NCI-H460 (cell line): ENCODE measurements around the gene ABCA9. TPM values are rescaled to one million over a fixed set of nuclear protein-coding genes. Genes with fewer than 3 reads are reported as not detected.
"Not testable (repeated sequence)": the region's sequence is repeated elsewhere in the genome, so short reads cannot be mapped to it uniquely, and the experiment has no call there.

Experiments used
- DNase-seq: peaks from one replicate; pipeline ENCODE4 v3.0.0-alpha.2; 2016; ENCODE audit warnings: low read depth; ENCODE audit errors: extremely low read depth
- total RNA-seq: library from RNA; depleted of rRNA; stranded (reverse); fragments of >200 nt; shearing (Covaris generic); gene quantifications from 2 replicates; pipeline ENCODE4 v1.2.3, GENCODE V29; 2014

The ABCA9 gene
- total RNA-seq, 1 experiment from 2014 or later: 0.02 TPM

GRCh38 chr17:69043098-69043734 lies 17.5 kb downstream of the ABCA9 start:
- no peak for DNase-seq

GRCh38 chr17:69042308-69042707 lies 18.4 kb downstream of the ABCA9 start:
- no peak for DNase-seq

- no peak for DNase-seq
Observed at GRCh38 chr17:69031839-69032238, 28.9 kb downstream of the ABCA9 start.

DNA sequence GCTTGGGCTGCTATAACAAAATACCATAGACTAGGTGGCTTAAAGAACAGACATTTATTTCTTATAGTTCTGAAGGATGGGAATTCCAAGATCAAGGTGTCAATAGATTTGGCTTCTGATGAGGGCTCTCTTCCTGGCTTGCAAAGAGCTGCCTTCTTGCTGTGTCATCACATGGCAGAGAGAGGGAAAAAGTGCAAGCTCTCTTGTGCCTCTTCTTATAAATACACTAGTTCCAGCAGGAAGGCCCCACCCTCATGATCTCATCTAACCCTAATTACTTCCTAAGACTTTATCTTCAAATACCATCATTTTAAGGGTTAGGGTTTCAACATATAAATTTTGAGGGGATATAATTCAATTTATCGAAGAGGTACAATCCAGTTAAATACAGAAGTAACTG lies 30.6 kb downstream of the ABCA9 start:
- DNase-seq: no peak

DNA sequence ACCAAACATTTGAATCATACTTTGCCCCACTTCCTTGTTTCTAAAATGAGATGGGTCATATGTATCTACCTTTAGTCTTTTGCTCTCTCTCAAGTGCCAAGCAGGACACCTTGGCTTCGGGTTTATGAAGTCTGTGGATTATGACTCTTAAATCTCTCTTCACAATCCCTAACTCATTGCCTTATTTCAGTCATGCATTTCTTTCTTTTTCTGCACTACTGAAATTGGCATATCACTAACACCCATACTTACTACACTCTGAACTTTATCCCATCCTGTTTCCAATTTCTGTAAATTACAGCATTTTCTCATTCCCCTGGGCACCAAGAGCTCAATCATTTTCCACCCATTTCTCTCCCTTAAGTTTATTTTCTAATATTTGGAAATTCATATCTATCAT lies 42.0 kb downstream of the ABCA9 start:
- DNase-seq: no peak

DNA sequence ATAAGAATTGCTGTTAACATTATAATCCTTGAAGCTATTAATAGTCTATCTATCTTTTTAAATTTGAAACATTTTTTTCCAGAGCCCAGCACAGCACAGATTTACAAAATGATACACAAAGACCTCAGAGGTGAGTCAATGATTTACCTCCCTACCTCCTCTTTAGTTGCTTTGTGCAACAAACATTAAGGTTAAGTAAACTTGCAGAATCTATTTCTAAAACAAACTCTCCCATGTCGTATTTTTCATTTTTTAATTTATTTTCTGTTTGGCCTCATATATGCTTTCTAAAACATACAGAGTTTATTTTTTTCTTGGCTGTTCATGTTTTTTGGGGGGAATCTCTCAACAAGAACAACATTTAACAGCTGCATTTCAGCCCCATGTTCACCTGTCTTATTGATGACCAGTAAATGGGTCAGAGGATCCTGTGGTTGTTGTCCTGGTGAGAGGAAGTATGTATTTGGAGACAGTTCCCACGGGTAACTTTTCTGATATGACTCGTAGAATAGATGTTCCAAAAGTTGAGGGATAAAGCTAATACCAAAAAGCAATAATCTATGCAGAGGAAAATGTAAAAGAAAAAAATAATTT lies 42.6 kb downstream of the ABCA9 start:
- DNase-seq: no peak

DNA sequence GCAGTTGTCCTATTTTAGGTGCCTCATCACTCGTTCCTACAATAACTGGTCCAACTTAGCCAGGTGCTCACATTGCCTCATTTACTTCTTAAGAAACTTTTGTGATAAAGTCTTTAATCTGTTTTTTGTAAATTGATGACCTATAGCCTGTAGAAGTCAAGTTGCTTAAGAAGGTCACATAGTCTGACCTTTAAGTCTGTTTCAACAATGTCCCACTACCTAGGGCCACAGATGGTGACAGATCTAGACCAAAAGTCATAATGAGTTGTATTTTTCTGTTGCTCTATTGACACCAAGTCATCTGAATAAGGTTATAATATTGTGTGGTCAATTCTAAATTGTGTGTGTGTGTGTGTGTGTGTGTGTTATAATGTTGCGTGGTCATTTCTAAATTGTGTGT lies 45.1 kb downstream of the ABCA9 start:
- no peak for DNase-seq

DNA sequence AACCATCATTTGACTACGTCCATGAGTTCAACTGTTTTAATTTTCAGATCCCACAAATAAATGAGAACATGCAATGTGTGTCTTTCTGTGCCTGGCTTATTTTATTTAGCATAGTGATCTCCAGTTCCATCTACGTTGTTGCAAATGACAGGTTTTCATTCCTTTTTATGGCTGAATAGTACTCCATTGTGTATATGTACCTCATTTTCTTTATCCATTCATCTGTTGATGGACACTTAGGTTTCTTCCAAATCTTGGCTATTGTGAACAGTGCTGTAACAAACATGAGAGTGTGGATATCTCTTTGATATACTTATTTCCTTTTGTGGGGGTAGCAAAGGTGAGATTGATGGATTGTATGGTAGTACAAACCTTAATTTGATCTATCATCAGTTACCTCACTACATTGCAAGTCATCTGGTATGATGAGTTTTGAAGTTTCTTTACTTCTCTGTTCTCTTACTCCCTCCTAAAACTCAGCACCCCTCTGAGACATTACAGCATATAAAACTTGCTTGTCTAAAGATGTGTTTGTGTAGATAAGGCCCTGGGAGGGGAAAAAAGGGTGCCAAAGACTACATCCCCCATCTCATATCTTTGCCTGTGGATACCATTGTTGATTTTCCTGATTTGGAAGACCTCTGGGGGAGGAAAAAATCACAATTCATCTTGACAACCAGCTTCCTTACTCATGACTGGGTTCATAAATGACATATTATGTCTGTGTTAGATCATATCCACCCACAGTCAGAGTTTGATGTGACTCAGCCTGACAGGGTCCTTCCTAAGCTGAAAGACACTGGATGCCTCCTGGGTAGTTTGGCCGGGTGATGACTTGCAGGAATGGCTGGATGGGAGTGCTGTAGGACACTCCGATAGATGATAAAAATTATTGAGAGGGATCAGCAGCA lies 47.6 kb downstream of the ABCA9 start:
- no peak for DNase-seq

GRCh38 chr17:69009930-69010329 lies 50.8 kb downstream of the ABCA9 start:
- DNase-seq: no peak

DNA sequence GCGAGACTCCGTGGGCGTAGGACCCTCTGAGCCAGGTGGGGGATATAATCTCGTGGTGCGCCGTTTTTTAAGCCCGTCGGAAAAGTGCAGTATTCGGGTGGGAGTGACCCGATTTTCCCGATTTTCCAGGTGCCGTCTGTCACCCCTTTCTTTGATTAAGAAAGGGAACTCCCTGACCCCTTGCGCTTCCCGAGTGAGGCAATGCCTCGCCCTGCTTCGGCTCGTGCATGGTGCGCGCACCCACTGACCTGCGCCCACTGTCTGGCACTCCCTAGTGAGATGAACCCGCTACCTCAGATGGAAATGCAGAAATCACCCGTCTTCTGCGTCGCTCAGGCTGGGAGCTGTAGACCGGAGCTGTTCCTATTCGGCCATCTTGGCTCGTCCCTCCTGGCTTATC lies 56.0 kb downstream of the ABCA9 start:
- not testable (repeated sequence) for DNase-seq

GRCh38 chr17:68999743-69000142 lies 61.0 kb downstream of the ABCA9 start:
- DNase-seq: not testable (repeated sequence)

- no peak for DNase-seq
Observed at GRCh38 chr17:68993112-68993511, 67.6 kb downstream of the ABCA9 start.

DNA sequence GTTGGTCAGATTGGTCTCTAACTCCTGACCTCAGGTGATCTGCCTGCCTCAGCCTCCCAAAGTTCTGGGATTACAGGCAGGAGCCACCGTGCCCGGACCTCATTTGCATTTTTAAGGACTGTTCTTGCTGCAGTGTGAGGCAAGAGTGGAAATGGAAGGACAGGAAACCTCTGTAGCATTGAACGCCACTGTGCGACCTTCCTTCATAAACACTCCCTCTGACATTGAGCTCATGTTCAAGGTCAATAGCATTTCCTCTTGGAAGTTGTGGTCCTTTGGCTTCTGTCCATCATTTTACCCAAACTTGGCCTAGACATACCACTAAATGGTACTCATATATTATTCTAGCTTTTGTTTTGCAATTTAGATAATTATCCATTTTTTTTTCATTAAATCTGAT lies 72.8 kb downstream of the ABCA9 start:
- no peak for DNase-seq

- no peak for DNase-seq
Observed at GRCh38 chr17:68981288-68981687, 79.4 kb downstream of the ABCA9 start.

DNA sequence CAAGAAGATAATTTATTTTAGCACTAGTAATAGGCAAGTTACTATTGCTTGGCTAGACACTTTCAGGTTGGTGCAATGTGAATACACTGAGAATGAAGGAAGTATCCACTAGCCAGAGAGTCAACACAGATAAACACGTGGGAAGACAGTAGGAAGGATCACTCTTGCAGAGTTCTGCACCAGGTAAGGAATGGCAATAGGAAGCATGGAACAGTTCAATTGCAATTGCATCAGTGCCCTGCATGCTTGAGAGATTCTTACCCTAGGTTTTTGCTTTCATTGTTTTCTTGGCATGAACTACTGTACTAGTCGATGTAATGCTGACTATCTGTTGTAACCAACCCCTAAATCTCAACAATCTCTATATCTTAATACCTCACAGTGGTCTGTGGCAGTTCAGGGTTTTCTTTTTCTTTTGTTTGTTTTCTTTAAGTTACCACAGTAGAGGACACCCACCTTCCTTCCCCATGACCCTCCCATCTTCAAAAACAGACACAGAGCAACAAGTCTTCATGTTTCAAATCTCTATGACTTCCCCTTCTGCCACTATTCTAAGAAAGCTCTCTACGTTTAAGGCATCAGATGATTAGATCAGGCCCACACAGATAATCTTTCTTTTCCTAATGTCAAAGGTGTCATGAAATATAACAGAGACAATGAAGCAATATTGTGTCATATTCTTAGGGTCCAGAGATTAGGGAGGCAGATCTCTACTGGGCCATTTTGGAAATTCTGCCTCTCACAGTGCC lies 87.5 kb downstream of the ABCA9 start:
- DNase-seq: no peak

- DNase-seq: peak; percentile 33
Observed at GRCh38 chr17:68972119-68972704, 88.5 kb downstream of the ABCA9 start.

- DNase-seq: no peak
Observed at GRCh38 chr17:68969101-68969500, 91.6 kb downstream of the ABCA9 start.

- DNase-seq: no peak
Observed at GRCh38 chr17:68963958-68964357, 96.8 kb downstream of the ABCA9 start.

DNA sequence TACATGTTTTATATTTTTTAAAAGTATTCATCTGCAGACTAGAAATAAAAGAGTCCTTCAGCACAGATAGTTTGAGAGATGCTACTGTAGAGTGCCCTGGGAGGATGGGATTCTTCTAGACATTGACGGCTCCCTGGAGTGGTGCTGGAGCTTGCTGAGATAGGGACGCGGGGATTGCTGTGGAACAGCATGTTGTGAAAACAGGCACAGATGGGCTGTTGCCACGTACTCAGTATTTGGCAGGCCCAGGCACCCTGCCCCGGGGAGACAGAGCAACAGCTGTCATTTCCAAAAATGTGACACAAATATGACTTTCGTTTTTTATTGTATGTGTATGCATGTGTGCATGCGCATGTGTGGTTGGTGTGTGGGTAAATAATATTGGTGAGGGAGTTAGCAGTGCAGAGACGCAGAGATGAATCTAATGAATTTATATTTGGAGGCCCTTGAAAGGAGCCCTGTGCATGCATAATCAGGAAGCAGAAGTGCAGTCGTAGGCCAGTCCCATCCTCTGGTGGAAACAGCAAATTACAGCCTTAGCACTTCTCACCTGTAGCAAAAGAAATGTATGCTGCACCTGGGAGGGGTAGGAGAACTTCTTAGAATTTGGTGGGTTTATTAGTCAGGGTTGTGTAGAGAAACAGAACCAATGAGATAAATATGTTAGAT lies 99.4 kb downstream of the ABCA9 start:
- DNase-seq: no peak

GRCh38 chr17:68959117-68959516 lies 101.6 kb downstream of the ABCA9 start:
- not testable (repeated sequence) for DNase-seq
